ENCODE measurements around the gene BIRC7.

Gene BIRC7

DNA sequence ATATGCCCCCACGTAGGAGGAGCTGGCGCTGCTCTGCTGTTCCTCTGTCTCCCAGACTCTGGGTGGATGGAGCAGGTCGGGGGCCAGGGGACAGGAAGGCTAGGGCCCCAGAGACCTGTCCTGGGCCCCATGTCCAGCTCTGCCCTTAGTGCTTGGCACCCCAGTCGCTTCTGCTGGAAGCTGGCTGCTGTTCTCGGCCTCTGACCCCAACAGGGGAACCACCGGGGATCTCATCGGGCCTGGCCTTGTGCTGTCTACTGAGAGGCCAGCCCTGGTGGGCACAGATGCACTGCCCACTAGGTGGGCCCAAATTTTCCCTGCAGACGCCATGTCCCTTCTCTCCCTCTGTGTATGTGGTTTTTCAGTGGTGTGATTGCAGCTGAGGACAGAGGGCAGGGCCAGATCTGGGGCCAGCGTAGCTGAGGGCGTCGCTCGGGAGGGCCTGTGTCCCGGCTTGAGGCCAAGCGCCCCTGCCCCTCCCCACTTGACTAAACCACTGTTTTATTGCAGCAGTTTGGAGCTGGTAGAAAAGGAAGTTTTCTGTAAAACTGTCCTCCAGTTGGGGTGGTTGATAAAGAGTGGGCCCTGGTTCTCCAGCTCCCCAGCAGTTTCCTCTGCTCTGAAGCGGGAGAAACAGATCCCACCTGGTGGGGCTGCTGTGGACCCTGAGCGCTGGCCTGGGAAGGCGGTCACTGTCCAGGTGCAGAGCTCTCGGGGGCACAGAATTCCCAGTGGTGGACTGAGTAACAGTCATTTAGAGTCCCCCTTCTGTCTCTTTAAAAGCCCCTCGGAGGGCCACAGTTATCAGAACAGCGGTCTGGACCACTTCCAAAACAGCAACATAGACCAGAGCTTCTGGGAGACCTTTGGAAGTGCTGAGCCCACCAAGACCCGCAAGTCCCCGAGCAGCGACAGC lies 51.3 kb downstream of the BIRC7 start:
- FAIRE-seq (no peak), DNase-seq (ENCODE audit: insufficient read length, low spot score) (no peak)

DNA sequence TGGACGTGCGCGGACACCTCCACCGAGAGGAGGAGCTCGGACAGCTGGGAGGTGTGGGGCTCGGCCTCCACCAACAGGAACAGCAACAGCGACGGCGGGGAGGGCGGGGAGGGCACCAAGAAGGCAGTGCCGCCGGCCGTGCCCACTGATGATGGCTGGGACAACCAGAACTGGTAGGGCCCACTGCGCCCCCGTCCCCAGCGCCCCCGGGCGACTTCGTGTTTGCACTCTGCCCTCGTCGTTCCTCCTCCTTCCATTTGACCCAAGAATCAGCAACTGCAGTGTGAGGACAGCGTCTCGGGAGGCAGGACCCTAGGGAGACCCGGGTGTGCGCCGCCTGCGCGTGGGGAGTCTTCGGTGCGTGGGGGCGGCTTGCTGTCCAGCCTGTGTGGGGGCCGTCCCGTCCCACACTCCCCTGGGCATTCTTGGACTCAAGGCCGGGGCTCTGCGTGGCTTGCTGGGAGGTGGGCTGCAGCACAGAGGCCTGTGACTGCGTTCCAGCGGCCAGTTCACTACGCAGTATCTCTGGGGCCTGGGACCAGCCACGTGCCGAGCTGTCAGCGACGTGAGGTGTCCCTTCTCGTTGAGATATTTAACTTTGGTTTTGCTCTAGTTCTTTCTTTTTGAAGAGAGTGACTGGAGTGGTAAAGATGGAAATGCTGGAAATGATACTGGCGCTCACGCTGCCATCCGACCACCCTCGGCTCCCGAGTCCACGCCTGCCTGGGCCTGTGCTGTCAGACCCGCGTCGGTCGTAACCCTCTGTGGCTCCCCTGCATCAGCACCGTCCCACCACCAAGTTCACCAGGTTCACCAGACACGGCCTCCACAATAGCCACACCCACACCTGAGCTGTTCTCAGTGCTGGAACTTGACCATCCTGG lies 52.2 kb downstream of the BIRC7 start:
- TF ChIP-seq, protein P1, sequence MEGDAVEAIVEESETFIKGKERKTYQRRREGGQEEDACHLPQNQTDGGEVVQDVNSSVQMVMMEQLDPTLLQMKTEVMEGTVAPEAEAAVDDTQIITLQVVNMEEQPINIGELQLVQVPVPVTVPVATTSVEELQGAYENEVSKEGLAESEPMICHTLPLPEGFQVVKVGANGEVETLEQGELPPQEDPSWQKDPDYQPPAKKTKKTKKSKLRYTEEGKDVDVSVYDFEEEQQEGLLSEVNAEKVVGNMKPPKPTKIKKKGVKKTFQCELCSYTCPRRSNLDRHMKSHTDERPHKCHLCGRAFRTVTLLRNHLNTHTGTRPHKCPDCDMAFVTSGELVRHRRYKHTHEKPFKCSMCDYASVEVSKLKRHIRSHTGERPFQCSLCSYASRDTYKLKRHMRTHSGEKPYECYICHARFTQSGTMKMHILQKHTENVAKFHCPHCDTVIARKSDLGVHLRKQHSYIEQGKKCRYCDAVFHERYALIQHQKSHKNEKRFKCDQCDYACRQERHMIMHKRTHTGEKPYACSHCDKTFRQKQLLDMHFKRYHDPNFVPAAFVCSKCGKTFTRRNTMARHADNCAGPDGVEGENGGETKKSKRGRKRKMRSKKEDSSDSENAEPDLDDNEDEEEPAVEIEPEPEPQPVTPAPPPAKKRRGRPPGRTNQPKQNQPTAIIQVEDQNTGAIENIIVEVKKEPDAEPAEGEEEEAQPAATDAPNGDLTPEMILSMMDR (IDR thresholded peaks at IDR 0.05; ENCODE audit: insufficient read depth, missing control alignments): no peak
- FAIRE-seq: no peak
- DNase-seq (ENCODE audit: insufficient read length, low spot score): no peak

More for the DNA sequence above, 51.3 kb downstream of the BIRC7 start:
- TF ChIP-seq, protein P1 (IDR thresholded peaks at IDR 0.05; ENCODE audit: insufficient read depth, missing control alignments): no peak

DNA sequence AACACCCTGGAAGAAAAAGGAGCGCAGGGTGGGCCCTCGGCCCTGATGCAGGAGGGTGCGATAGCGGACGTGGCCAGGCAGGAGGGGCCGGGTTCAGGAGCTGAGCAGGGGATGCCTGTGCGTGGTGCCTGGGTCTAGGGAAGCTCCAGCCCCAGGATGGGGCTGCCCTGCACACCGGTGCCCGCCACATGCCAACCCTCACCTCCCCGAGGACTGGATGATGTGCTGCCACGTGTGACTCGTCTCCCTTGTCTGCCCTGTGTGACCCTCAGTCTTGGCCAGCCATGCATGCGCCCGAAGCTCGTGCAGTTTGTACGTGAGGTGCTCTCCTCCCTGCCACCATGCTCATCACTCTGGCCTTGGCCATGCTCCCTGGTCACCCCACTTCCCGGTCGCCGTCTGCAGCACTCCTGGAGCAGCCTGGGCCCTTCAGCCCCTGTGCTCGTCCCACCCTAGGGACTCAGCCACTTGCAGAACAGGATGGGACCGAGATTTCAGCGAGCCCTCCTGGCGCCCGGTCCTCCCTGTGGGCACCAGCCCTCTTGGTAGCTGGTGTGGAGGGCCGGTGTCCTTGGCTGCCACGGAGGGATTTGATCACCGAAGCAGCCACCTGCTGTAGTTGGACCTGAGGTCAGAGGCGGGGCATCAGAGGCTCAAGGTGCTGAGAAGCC lies 53.0 kb downstream of the BIRC7 start:
- FAIRE-seq (no peak), DNase-seq (ENCODE audit: insufficient read length, low spot score) (no peak)

DNA sequence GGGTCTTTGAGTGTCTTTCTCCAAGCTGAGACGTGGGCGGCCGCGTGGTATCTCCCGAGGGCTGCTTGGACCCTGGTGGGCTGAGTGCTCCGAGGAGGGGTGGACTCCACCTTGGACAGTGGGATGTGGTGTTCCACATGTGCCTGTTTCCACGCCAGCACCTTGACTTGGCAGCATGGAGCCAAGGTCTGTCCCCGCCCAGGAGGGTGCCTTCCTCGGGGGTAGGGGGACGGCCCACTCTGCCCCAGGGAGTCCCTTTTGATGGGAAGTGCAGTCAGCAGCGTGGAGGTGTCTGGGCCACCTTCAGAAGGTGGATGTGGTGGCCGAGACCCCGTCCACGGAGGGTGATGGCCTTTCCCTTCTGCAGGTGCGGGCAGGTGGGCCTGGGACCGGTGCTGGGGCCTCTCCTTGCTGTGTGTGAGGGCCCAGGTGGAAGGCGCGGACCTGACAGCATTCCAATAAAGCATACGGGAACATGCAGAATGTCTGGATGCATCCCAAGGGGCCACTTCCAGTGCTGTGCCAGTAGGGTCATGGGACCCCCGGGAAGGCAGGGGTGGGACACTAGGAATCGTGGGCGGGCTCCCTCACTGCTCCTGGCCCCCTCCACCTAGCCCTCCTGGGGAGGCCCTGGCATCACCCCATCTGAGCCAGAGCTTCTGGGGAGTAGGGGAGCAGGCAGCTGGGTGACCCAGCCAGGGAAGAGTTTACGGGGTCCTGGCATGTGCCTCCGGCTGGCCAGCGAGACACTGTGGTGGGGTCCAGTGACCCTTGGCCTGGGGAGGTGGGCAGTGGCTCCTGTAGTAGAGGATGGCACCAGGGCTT lies 53.8 kb downstream of the BIRC7 start:
- FAIRE-seq (no peak), DNase-seq (ENCODE audit: insufficient read length, low spot score) (no peak)

More for the DNA sequence above, 53.0 kb downstream of the BIRC7 start:
- TF ChIP-seq, protein P1 (IDR thresholded peaks at IDR 0.05; ENCODE audit: insufficient read depth, missing control alignments): no peak

More for the DNA sequence above, 53.8 kb downstream of the BIRC7 start:
- TF ChIP-seq, protein P1 (IDR thresholded peaks at IDR 0.05; ENCODE audit: insufficient read depth, missing control alignments): no peak
